NCI-H526 treated with DMSO at 0.1 percent for 48 hours (cell line): ENCODE results near the gene DRP2.
"Not testable (repeated sequence)": the region's sequence is repeated elsewhere in the genome, so short reads cannot be mapped to it uniquely, and the experiment has no call there.

Experiments used
- DNase-seq: peaks from one replicate; lab custom pipeline; 2025; lab: John Stamatoyannopoulos, UW

The DRP2 gene, protein sequence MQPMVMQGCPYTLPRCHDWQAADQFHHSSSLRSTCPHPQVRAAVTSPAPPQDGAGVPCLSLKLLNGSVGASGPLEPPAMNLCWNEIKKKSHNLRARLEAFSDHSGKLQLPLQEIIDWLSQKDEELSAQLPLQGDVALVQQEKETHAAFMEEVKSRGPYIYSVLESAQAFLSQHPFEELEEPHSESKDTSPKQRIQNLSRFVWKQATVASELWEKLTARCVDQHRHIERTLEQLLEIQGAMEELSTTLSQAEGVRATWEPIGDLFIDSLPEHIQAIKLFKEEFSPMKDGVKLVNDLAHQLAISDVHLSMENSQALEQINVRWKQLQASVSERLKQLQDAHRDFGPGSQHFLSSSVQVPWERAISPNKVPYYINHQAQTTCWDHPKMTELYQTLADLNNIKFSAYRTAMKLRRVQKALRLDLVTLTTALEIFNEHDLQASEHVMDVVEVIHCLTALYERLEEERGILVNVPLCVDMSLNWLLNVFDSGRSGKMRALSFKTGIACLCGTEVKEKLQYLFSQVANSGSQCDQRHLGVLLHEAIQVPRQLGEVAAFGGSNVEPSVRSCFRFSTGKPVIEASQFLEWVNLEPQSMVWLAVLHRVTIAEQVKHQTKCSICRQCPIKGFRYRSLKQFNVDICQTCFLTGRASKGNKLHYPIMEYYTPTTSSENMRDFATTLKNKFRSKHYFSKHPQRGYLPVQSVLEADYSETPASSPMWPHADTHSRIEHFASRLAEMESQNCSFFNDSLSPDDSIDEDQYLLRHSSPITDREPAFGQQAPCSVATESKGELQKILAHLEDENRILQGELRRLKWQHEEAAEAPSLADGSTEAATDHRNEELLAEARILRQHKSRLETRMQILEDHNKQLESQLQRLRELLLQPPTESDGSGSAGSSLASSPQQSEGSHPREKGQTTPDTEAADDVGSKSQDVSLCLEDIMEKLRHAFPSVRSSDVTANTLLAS

DNA sequence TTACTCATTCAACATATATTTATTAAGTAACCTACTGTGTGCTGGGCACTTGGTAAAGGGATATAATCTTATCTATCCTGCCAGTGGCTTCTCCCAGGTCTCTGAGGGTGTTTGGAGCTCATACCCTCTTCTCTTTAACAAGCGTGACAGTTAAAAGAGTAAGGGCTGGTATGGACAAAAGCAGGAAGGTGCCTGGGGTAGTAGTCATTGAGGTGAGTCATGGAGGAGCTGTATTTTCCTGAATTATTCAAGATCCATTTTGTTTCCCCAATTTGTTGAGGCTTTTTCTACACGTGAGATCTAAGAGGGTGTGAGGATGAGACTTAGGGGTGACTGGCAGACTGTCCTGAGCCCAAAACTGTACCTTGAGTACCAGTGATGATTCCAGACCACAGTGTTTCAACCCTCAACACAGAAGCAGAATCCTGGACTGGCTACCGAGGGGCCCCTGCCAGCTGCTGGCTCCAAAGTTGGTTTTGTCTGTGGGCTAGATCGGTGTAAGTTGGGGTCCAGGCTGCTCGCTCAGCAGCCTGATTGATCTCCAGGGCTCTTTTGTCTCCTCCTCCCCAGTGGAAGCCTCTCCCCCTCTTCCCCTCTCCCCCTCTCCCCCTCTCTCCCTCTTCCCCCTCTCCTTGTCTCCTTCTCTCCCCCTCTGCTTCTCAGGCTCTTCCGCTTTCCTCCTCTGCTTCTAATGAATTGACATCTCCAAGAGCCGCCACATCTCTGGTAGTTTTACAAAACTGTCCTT lies at the start of gene DRP2:
TSS of gene DRP2 (plus strand) at position 671 of the 748 bp plus-strand sequence. CDS start 11,862 bp downstream, outside the sequence.
- DNase-seq = no peak

DNA sequence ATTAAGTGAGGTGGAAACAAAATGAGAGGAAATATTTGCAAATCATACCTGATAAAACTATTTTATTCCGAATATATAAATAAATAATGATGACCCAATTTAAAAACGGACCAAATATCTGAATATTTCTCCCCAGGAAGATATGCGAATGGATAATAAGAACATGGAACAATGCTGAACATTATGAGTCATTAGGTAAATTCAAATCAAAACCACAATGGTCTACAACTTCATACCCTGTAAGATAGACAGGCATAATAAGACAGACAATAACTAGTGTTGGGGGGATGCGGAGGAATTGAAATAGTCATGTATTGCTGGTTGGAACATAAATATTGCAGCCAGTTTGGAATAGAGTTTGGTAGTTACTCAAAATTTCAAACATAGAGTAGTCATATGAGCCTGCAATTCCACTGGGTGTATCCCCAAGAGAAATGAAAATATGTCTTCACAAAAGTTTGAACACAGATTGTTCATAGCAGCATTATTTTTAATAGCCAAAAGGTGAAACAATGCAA lies 47.6 kb upstream of the DRP2 start:
- DNase-seq = no peak

DNA sequence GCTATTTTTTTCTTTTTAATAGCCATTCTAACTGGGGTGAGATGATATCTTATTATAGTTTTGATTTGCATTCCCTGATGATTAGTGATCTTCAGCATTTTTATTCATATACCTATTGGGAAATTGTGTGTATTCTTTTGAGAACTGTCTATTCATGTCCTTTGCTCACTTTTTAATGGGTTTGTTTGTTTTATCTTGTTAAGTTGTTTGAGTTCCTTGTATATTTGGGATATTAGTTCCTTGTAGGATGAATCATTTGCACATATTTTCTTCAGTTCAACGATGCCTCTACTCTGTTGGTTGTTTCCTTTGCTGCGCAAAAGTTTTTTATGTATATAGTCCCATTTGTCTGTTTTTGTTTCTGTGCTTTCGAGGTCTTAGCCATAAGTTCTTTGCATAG lies 43.1 kb upstream of the DRP2 start:
- no peak for DNase-seq

DNA sequence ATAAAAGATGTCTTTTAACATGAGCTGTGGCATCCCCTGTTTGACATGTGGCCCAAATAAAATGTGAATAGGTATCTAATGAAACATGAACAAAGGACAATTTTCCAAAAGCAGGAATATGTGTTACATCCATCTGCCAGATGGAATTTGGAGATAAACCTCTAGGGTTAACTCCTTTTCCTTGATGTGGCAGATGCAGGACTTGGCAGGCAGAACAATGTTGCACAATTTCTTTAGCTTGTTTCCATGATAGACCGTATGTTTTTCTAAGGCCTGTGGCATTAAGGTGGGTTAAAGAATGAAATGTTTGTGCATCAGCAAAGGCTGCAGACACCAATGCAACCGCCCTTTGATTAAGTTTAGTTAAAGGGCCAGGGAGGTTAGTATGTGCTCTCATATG lies 34.7 kb upstream of the DRP2 start:
- DNase-seq = not testable (repeated sequence)

DNA sequence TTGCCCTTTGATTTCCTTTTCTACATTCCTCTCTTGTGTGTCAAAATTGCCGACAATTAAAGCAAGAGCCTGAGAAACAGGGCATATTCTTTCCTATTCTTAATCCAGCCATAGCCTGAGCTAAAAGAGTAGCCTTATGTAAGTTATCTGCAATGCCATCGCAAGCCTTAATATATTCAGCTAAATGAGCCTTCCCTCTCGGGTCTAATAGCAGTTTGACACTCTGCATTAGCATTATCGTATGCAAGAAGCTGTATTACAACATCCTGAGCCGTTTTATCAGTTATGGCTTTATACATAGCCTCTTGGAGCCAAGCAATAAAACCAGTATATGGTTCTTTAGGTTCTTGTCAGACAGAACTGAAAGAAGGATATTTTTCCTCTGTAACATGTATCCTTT lies 31.6 kb upstream of the DRP2 start:
- DNase-seq = not testable (repeated sequence)

DNA sequence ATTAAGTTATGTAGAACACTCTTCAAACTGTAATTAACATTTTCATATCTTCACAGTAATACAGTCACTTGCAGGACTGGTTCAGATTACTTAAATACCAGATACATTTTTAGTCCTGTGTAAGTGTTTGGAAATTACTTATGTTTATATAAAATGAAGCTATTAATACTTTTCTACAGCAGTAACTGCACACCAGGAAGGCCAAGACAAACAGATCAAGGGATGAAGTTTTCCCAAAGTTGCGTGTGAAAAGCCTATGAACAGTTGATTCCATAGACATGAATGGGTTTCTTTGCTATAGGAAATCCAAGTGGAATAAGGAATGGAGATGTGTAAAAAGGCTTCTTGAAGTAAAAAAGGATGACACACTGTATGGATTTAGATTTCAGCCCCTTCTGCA lies 28.9 kb upstream of the DRP2 start:
- no peak for DNase-seq

DNA sequence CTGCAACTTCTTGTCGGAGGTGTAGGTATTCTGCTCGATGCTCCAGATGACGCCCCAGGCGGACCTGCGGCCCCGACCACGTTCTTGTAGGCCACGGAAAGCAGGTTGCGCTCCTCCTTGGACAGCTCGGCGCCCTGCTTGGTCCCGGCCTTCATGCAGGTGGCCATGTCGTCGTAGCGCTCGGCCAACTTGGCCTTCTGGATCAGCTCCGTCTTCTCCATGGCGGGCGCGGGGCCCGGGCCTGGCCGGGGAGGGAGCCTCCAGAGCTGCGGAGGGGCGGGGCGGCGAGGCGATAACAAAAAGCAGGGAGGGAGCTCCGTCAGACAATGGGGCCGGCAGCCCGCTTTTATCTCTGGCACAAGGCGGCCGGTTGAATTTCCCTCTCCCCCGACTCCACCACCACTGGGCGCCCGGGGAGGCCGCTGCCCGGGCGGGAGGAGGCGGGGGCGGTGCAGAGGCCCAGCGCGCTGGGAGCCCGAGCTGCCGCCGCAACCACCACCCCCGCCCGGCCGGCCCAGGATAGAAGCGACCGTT lies 28.3 kb upstream of the DRP2 start:
- DNase-seq = no peak

DNA sequence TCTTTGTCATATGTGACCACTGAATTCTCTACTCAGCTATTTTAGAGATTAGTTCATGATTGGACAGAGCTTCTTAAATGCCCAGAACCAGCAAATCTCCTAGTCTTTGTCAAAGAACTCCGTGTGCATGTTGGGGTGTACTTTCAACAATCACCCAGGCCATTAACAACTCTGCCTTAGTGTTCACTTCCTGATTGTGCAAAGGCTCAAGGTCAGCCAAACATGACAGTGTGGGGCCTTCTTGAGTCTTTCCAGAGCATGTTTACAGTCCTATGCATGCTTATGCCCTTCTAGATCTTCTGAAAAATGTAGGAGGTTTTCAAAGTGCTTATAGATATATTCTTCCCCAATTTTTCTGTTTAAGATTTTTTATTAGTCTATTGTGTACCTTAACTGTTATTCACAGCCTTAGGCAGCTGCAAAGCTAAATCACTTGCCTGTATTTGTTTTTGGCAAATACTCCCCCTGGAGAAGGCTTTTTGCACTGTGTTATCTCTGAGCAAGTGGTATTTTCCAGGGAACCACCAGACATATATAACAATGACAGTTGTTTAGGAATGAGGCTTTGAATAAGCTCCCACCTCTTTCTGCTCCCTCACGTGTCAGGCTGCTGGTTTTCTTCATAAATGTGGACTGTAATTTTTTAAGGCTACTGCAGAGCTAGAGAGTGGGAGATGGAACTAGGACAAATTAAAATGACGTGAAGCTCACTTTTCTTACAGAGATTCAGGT lies 24.0 kb upstream of the DRP2 start:
- DNase-seq = no peak

DNA sequence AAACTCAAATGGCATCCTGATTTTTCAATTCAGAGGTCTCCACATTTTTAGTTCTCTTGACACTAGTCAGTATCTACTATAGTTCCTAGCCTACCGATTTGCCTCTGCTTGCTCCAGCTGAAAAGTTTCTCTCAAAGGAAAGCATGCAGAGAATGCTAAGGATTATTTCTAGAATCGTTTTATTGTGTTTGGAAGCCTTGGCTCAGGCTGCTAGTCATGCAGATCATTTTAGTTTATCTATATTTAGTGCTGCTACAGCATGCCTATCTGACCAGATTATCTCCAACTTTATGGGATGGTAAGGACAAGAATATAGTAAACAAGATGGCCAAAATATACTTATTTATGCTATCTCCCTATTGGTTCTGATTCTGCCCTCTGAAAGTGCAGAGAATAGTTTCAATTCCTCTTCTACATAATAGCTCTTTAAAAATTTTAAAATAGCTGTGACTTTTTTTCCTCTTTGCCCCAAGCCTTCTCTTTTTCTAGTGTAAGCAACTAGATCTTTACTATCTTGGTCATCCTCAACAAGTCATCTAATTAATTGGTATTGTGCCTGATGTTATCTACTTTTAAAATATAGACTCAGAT lies 15.7 kb upstream of the DRP2 start:
- no peak for DNase-seq

DNA sequence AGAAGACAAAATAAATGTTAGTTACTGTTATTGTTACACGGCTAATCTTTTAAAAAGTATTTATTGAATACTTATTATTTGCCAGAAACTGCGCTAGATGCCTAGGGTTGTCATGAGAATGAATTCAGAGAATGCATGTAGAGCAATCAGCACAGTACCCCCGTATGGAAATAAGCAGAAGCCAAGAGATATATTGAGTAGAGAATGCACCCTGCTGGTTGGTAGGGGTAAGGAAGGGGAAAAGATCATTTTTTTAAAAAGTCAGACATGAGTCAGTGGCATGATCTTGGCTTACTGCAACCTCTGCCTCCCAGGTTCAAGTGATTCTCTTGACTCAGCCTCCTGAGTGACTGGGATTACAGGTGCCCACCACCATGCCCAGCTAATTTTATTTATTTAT lies 13.1 kb upstream of the DRP2 start:
- no peak for DNase-seq

DNA sequence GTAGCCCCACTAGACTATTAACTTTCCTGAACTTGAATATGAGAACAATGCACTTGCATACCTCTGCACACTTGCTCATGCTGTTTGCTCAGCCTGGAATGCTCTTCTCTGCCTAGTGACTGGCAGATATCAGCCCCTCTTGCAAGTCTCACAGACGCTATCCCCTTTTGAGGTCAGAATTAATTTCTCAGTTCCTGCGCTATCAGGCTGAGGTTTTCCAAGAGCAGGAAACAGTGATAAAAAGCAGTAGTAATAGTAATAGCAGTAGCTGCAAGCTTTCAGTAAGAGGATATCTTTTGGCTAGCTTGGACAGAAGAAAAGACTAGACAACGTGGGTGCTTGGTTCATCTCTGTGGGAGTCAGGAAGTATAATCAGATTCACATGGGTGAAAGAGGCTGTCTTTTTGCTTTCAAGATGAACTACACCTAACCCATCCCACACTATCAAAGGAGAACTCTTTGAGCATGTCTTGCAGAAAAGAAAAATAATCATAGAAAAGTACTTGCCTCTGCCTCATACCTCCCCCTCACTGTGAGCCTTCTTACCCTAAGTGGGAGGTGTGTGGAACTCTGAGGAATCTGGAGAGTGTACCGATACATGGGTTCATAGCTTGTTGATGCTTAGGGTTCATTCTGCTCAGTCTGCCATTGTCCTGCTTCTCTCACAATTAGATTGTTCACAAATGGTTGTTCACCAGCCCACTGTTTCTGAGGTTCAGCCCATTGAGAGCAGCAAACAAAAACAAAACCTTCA lies 11.3 kb upstream of the DRP2 start:
- DNase-seq = no peak

DNA sequence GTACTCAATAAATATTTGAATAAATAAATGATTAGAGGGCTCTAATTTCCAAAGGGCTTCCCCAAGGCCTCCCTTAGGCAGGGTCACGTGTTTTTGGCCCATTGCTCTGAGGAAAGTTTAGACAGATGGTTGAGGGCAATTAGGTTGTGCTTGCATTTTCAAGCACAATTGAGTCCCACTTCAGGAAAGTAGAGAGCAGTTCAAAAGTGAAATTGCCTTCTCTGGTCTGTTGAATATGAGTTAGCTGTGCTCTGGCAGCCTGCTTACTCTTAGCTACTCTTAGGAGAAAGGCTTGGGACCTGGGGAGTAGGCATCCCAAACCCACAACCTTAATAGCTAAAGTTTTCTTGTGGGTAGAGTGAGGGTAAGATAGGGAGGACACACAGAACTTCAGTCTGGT lies 9.0 kb upstream of the DRP2 start:
- no peak for DNase-seq

DNA sequence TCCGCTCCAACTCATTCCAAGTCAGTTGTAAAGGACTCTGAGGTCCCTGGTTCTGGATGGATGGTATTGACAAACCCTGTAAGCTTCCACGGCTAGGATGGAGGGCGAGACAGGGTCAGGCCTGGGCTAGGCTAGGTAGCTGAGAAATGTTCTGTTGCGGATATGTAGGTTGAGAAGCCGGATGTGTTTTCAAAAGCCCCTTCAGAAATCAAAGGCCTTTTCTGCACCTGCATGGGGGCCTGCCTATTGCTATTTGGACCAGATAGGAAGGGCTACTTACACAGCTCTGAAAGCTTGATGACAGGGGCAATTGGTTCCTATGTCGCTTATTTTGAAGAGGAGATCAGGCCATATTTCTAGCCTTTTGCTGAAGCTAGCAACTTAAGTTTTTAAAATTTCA lies 1.9 kb upstream of the DRP2 start:
- no peak for DNase-seq

DNA sequence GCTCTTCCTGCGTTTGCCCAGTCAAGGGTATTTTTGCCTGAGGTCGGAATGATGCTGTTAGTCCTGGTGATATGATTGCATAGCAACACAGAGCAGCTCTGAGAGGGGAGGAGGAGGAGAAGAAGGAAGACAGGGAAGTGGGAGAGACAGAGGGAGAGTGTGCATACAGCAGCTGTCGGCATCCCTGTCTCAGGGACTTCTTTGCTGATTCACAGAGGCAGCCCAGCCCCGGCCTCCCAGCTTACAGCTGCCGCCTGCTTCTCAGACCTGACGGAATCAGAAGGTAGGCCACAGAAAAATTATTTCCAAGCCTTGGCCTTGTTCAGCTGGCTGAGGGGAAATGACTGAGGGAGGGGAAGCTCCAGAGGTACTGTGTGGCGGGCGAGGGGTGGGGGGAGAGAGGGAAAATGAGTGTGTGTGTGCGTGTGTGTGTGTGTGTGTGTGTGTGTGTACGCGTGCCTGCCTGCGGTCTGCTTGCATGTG lies 319 bp downstream of the DRP2 start:
- DNase-seq = no peak

DNA sequence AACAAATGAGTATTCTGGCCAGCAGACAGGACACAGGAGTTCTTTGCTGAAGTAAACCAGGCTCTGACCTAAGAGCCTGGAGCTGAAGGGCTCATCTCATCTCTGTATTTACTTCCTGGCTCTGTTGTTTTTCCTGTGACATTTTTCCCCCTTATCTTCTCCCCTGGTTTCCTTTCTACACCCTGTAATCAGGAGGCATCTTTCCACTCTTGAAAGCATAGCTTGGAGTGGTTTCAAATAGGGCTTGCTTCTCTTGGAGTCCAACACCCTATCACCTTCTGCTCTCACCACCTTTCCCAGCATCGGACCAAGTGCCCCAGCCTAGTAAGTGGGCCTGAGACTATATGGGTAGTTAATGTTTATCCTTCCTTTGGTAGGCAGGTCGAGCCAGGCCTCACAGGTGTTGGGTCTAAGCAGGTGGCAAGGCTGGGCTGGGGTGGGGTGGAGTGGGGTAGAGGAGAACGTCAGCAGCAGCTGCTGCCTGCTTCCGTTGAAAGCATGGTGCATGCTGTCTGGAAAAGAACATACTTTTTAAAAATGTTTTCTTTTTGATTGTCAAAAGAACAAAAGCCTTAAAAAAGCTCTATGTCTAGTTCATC lies 1.2 kb downstream of the DRP2 start:
- DNase-seq = no peak

DNA sequence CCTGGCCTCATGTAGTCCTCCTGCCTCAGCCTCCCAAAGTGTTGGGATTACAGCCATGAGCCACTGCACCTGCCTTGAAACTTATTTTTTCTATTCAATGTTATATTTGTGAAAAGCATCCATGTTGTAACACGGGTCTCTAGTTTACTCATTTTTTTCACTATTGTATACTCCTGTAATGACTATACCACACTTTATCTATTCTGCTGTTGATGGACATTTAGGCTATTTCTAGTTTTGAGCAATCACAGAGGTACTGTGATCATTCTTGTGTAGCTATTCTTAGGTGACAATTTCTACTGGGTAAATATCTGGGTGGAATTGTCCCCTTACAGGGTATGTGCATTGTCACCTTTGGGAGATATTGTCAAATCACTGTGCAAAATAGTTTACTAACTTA lies 3.6 kb downstream of the DRP2 start:
- DNase-seq = no peak

DNA sequence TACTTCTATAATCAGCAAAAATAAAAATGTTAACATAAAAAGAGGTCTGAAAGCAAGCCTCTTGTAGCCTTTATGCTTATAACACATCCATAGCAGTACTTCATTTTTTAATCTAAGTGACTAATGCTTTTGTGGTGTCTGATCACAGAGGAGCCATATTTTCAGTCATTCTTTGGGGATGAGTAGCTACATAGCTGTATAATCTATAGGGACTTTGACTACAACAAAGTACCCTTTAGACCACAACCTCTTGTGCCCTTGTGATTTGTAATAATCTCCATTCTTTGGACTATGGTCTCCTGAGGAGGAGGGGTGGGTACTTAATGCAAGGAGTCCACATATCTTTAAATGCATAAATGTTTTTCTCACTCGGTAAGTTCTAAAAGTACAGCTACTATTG lies 9.6 kb downstream of the DRP2 start:
- DNase-seq = no peak

DNA sequence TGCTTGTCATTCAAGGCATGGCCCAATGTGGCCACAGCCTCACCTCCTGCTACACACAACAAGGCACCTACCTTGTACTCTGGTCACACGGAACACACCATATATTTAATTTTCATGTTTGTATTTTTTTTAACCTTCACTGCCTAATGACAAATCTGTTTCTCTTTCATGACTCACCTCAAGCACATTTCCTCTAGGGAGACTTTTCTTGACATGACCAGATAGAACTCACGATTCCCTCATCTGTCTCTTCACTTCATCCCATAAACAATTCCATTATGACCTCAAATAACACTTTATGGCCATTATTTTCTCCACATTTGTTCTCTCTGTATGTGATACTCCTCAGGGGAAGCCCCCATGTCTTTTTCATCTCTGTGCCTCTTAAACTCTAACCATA lies 11.1 kb downstream of the DRP2 start:
- DNase-seq = no peak

DNA sequence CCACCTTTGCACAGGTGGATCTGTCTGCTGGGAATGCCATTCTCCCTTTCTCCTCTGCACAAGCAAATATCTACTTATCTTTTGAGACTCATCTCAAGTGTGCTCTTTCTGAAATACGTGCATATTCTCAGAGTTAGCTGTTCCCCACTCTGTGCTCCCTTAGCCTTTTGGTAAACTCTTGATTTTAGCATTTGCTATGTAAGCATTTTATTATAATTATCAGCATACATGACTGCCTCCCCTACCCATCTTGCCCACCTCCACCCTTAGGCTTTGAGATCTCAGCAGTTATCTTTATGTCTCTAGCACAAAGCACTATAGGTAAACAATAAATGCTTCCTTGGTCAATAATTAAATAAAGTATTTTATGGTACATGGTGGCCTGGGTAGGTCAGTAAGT lies 11.5 kb downstream of the DRP2 start:
- no peak for DNase-seq
